HepG2 (cell line): ENCODE measurements around the gene CDH13. TPM values are rescaled to one million over a fixed set of nuclear protein-coding genes. Genes with fewer than 3 reads are reported as not detected.

ENCODE experiments used
- ATAC-seq: fragments of 200-7000 bp; cut with Tn5 transposase; 3 replicates; pipeline ENCODE4 v1.9.1; 2020; ENCODE audit warnings: mild to moderate bottlenecking, moderate library complexity
- BruUV-seq: library from RNA; stranded (reverse); fragments of 400-500 nt; replicated peaks from 2 replicates; lab custom pipeline; 2021; lab: Mats Ljungman, UMichigan
- CTCF ChIA-PET: fragments of 300-600 bp; formaldehyde crosslinking; extraction: SDS; loops from one replicate; lab custom pipeline; 2021; ENCODE audit warnings: low total read pairs, inconsistent platforms, low intra/inter-chr PET ratio; lab: Yijun Ruan, JAX
- POLR2A ChIA-PET: fragments of 350-600 bp; sonication (Branson Sonifier 250); formaldehyde crosslinking; loops from one replicate; lab custom pipeline; 2020; ENCODE audit warnings: antibody characterized with exemption, inconsistent platforms; lab: Yijun Ruan, JAX
- DNase-seq: peaks from one replicate; pipeline ENCODE4 v3.0.0-alpha.2; 2015; ENCODE audit warnings: low spot score
- FAIRE-seq: peaks from 3 replicates; lab custom pipeline; 2011; peaks lifted over from hg19 to GRCh38; lab: Jason Lieb, UNC
- H2AFZ ChIP-seq: one replicate; pipeline ENCODE4 v1.6.1; 2011; ENCODE audit warnings: low read length, inconsistent platforms
- H3K27ac ChIP-seq: fragments of 300-600 bp; 3 replicates; pipeline ENCODE4 v1.8.0; 2011; ENCODE audit warnings: mixed run types, mild to moderate bottlenecking, mixed read lengths, low read length, inconsistent platforms; ENCODE audit not compliant: insufficient read depth; ENCODE audit errors: extremely low read length
- H3K27me3 ChIP-seq, 2 experiments: fragments of 200-600 bp in 1 of 2; 2 replicates in 1 of 2; 3 replicates in 1 of 2; pipeline versions ENCODE4 v1.6.0 to v1.8.0; 2011; ENCODE audit warnings: low read length in 2 of 2, mild to moderate bottlenecking in 2 of 2, moderate library complexity in 2 of 2, inconsistent platforms in 1 of 2; ENCODE audit not compliant: insufficient read depth in 2 of 2, control insufficient read depth in 1 of 2
- H3K36me3 ChIP-seq, 2 experiments: fragments of 200-600 bp in 1 of 2; replicated peaks in 1 of 2; 2 replicates in 1 of 2; 3 replicates in 1 of 2; pipeline versions ENCODE4 v1.5.1 to v1.8.0; 2011; ENCODE audit warnings: low read length in 2 of 2, inconsistent platforms in 1 of 2; ENCODE audit not compliant: insufficient read depth in 2 of 2, control insufficient read depth in 1 of 2
- H3K4me1 ChIP-seq: 2 replicates; pipeline ENCODE4 v1.5.1; 2012; ENCODE audit warnings: low read length, inconsistent platforms; ENCODE audit not compliant: insufficient read depth
- H3K4me2 ChIP-seq: 2 replicates; pipeline ENCODE4 v1.6.0; 2011; ENCODE audit warnings: low read depth, low read length, inconsistent platforms
- H3K4me3 ChIP-seq, 3 experiments: fragments of 200-600 bp in 1 of 3; sonication (generic), shearing (Covaris generic) in 1 of 3; replicated peaks in 1 of 3; 2 replicates each; pipeline ENCODE4 v1.5.1; 2011 to 2016; ENCODE audit warnings: low read length in 3 of 3, inconsistent platforms in 2 of 3, low read depth in 2 of 3, mild to moderate bottlenecking in 2 of 3, control low read depth in 1 of 3, mixed read lengths in 1 of 3; ENCODE audit not compliant: insufficient read depth in 1 of 3
- H3K79me2 ChIP-seq: one replicate; pipeline ENCODE4 v1.6.1; 2011; ENCODE audit warnings: low read length, inconsistent platforms; ENCODE audit not compliant: insufficient read depth
- H3K9ac ChIP-seq: 2 replicates; pipeline ENCODE4 v1.6.0; 2011; ENCODE audit warnings: mild to moderate bottlenecking, low read depth, low read length, inconsistent platforms; ENCODE audit not compliant: insufficient read depth
- H3K9me3 ChIP-seq: 2 replicates; pipeline ENCODE4 v1.5.1; 2012; ENCODE audit warnings: mild to moderate bottlenecking, low read length
- H4K20me1 ChIP-seq: 2 replicates; pipeline ENCODE4 v1.6.0; 2011; ENCODE audit warnings: inconsistent platforms, mild to moderate bottlenecking, low read length, moderate library complexity; ENCODE audit not compliant: insufficient read depth
- ZNF12 ChIP-seq: sonication (generic); formaldehyde crosslinking; IDR thresholded peaks from 2 replicates; pipeline ENCODE4 v1.5.0; 2020; ENCODE audit warnings: missing genetic modification reagents
- WGBS: methylation state at CpG from one replicate; pipeline ENCODE4 v1.1.6; 2017; ENCODE audit warnings: low lambda C conversion rate; 5-methylcytosine and 5-hydroxymethylcytosine counted together
- in situ Hi-C: cut with HindIII; loops from 2 replicates; pipeline ENCODE4 v1.10.0; 2017; ENCODE audit warnings: low pct_unique_long_range_greater_than_20kb; ENCODE audit not compliant: extremely low pct_ligation_motif_present
- intact Hi-C: fragments of 100-400 bp; cut with micrococcal nuclease; formaldehyde crosslinking; loops from one replicate; pipeline ENCODE4 v1.10.0; 2022; ENCODE audit not compliant: unreplicated experiment
- polyA plus RNA-seq, 8 experiments: library from polyadenylated mRNA; depleted of rRNA in 3 of 8; stranded (reverse) in 7 of 8; unstranded in 1 of 8; fragments of >200 nt; fragmentation: Illumina TruSeq in 4 of 8; extraction: Trizol in 4 of 8; gene quantifications; 2 replicates each; pipeline versions ENCODE4 v1.2.1 to v1.2.3, GENCODE V29; 2011 to 2016; ENCODE audit warnings: low read depth in 4 of 8, missing spikeins in 1 of 8, mixed read lengths in 1 of 8; ENCODE audit not compliant: insufficient read depth in 1 of 8
- total RNA-seq, 5 experiments: library from RNA; depleted of rRNA; stranded (reverse); fragments of >200 nt; fragmentation: Illumina TruSeq; extraction: Trizol; gene quantifications; 2 replicates each; pipeline ENCODE4 v1.2.3, GENCODE V29; 2016; ENCODE audit warnings: low read depth in 1 of 5
- TF ChIP-seq, protein P1 (sequence below): sonication (generic); formaldehyde crosslinking; IDR thresholded peaks from 2 replicates; pipeline ENCODE4 v1.4.0; 2020; ENCODE audit warnings: missing genetic modification reagents
- TF ChIP-seq, protein P2 (sequence below): sonication (generic); formaldehyde crosslinking; IDR thresholded peaks from 2 replicates; pipeline ENCODE4; 2020; ENCODE audit warnings: missing genetic modification reagents, mild to moderate bottlenecking, borderline replicate concordance
- TF ChIP-seq, protein P3 (sequence below): sonication (generic); formaldehyde crosslinking; conservative IDR thresholded peaks from 2 replicates; pipeline ENCODE4 v1.4.0; 2020; ENCODE audit warnings: missing genetic modification reagents
- TF ChIP-seq, protein P4 (sequence below): sonication (generic); formaldehyde crosslinking; IDR thresholded peaks from 2 replicates; pipeline ENCODE4 v1.4.0; 2020; ENCODE audit warnings: mild to moderate bottlenecking, missing genetic modification reagents
- TF ChIP-seq, protein P5 (sequence below): sonication (generic); formaldehyde crosslinking; conservative IDR thresholded peaks from 2 replicates; pipeline ENCODE4 v1.4.0; 2020; ENCODE audit warnings: missing genetic modification reagents
- TF ChIP-seq, protein P6 (sequence below): sonication (generic); formaldehyde crosslinking; IDR thresholded peaks from 2 replicates; pipeline ENCODE4 v1.4.0; 2020; ENCODE audit warnings: missing genetic modification reagents, low read depth, mild to moderate bottlenecking, borderline replicate concordance

Gene CDH13
- total and polyA plus RNA-seq, 2 of the 13 experiments (the other 11 are each of a cell fraction or from before 2014, with no cell fraction given) = not detected

DNA sequence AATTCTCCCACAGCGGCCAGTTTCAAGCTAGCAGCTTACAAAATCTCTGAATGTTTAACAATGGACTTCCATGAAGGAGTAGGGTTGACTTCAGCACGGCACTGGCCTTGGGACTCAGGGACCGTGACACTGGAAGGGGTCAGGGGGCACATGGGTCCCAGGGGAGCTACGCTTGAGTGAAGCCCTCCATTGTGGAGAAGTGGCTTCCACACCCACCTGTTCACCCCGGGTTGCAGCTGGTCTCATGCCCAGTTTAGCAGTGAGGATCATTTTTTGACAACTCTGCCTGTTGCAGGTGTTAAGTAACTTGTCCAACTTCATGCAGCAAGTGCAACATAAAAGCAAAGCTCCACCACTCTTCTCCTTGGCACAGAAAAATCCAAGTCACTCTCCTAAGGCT is 510.2 kb downstream of the CDH13 start:
- Histone ChIP-seq H3K36me3 (no peaks in the 10 kb centered on the region), H3K4me2 (peak overlapping the region; percentile 69), H3K27me3 (no peaks in the 10 kb centered on the region; a peak in 1 of 5 replicates), H3K9me3 (no peaks in the 10 kb centered on the region), H2AFZ (no peak overlapping the region), H3K4me3 (peak overlapping the region in 2 of 3 experiments; percentile 34 to 39; a peak in 2 of 6 replicates), H3K27ac (no peak overlapping the region), H3K4me1 (peaks cover 25% of the 10 kb centered on the region), H3K9ac (no peak overlapping the region)
- intact Hi-C loops = no loop called here
- BruUV-seq = no TSS peak
- POLR2A ChIA-PET = no interaction called here
- CTCF ChIA-PET = no interaction called here
- TF ChIP-seq, protein P1, sequence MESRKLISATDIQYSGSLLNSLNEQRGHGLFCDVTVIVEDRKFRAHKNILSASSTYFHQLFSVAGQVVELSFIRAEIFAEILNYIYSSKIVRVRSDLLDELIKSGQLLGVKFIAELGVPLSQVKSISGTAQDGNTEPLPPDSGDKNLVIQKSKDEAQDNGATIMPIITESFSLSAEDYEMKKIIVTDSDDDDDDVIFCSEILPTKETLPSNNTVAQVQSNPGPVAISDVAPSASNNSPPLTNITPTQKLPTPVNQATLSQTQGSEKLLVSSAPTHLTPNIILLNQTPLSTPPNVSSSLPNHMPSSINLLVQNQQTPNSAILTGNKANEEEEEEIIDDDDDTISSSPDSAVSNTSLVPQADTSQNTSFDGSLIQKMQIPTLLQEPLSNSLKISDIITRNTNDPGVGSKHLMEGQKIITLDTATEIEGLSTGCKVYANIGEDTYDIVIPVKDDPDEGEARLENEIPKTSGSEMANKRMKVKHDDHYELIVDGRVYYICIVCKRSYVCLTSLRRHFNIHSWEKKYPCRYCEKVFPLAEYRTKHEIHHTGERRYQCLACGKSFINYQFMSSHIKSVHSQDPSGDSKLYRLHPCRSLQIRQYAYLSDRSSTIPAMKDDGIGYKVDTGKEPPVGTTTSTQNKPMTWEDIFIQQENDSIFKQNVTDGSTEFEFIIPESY (CRISPR knock-in tag) = no peak
- TF ChIP-seq, protein P2, sequence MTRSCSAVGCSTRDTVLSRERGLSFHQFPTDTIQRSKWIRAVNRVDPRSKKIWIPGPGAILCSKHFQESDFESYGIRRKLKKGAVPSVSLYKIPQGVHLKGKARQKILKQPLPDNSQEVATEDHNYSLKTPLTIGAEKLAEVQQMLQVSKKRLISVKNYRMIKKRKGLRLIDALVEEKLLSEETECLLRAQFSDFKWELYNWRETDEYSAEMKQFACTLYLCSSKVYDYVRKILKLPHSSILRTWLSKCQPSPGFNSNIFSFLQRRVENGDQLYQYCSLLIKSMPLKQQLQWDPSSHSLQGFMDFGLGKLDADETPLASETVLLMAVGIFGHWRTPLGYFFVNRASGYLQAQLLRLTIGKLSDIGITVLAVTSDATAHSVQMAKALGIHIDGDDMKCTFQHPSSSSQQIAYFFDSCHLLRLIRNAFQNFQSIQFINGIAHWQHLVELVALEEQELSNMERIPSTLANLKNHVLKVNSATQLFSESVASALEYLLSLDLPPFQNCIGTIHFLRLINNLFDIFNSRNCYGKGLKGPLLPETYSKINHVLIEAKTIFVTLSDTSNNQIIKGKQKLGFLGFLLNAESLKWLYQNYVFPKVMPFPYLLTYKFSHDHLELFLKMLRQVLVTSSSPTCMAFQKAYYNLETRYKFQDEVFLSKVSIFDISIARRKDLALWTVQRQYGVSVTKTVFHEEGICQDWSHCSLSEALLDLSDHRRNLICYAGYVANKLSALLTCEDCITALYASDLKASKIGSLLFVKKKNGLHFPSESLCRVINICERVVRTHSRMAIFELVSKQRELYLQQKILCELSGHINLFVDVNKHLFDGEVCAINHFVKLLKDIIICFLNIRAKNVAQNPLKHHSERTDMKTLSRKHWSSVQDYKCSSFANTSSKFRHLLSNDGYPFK (CRISPR knock-in tag) = 0 out of 2 replicates have a peak, but pooled peaks have one; percentile 5
- 0 out of 2 replicates have a peak, but pooled peaks have one; percentile 16 for TF ChIP-seq ZNF12 (CRISPR knock-in tag)
- TF ChIP-seq, protein P3, sequence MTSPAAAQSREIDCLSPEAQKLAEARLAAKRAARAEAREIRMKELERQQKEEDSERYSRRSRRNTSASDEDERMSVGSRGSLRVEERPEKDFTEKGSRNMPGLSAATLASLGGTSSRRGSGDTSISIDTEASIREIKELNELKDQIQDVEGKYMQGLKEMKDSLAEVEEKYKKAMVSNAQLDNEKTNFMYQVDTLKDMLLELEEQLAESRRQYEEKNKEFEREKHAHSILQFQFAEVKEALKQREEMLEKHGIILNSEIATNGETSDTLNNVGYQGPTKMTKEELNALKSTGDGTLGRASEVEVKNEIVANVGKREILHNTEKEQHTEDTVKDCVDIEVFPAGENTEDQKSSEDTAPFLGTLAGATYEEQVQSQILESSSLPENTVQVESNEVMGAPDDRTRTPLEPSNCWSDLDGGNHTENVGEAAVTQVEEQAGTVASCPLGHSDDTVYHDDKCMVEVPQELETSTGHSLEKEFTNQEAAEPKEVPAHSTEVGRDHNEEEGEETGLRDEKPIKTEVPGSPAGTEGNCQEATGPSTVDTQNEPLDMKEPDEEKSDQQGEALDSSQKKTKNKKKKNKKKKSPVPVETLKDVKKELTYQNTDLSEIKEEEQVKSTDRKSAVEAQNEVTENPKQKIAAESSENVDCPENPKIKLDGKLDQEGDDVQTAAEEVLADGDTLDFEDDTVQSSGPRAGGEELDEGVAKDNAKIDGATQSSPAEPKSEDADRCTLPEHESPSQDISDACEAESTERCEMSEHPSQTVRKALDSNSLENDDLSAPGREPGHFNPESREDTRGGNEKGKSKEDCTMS = no peak
- TF ChIP-seq, protein P4, sequence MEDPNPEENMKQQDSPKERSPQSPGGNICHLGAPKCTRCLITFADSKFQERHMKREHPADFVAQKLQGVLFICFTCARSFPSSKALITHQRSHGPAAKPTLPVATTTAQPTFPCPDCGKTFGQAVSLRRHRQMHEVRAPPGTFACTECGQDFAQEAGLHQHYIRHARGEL (CRISPR knock-in tag) = no peak
- TF ChIP-seq, protein P5, sequence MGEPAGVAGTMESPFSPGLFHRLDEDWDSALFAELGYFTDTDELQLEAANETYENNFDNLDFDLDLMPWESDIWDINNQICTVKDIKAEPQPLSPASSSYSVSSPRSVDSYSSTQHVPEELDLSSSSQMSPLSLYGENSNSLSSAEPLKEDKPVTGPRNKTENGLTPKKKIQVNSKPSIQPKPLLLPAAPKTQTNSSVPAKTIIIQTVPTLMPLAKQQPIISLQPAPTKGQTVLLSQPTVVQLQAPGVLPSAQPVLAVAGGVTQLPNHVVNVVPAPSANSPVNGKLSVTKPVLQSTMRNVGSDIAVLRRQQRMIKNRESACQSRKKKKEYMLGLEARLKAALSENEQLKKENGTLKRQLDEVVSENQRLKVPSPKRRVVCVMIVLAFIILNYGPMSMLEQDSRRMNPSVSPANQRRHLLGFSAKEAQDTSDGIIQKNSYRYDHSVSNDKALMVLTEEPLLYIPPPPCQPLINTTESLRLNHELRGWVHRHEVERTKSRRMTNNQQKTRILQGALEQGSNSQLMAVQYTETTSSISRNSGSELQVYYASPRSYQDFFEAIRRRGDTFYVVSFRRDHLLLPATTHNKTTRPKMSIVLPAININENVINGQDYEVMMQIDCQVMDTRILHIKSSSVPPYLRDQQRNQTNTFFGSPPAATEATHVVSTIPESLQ (CRISPR knock-in tag) = no peak
- TF ChIP-seq, protein P6, sequence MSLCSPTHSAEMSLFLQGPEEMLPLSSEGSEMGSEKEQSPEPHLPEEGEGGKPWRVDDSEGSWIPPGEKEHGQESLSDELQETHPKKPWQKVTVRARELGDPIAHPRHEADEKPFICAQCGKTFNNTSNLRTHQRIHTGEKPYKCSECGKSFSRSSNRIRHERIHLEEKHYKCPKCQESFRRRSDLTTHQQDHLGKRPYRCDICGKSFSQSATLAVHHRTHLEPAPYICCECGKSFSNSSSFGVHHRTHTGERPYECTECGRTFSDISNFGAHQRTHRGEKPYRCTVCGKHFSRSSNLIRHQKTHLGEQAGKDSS = 0 out of 2 replicates have a peak, but pooled peaks have one; percentile 8
- TF ChIP-seq, all 625 proteins: peak for 3
- H4K20me1 ChIP-seq = no peaks in the 10 kb centered on the region
- WGBS = no CpG with 5 or more reads among the region's 5 CpGs
- FAIRE-seq (no peak), DNase-seq (no peak), ATAC-seq (peak; percentile 66)
- no peaks in the 10 kb centered on the region for H3K79me2 ChIP-seq
- in situ Hi-C loops = no loop called here
